ENCODE measurements around the gene RBM24. TPM values are rescaled to one million over a fixed set of nuclear protein-coding genes. Genes with fewer than 3 reads are reported as not detected.

Gene RBM24
- total and polyA plus RNA-seq, 2 of the 4 experiments (the other 2 are of a cell fraction), result 4.1 to 6.6 TPM

DNA sequence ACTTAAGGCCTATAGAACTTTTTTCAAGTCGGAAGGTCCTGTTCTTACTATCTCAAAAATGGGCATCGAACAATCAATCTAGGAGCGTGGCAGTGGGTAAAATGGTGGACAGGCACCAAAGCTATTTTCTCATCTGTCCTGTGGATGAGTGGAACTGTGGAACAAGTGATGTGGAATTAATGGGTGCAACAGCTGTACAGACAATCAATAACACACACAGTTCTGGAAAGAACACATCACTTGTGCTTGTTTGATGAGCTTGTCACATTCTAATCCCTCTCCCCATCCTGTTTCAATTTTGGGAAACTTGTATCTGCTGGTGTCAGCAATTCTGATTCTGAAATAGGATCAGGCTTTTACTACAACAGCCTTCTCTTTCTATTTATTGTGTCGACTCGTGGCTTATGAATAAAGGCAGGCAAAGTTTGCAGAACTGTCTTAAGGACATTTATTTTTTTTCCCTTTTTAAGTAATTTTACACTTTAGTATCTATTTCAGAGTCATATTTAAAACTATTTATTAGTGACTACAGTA lies 11.5 kb downstream of the RBM24 start:
- Histone ChIP-seq H2AFZ (replicated peaks; ENCODE audit: low read length, poor library complexity) (no peak overlapping the region), H3K9ac (ENCODE audit: low read depth, low read length) (no peak overlapping the region), H3K36me3 (ENCODE audit: control insufficient read depth, insufficient read depth, low read length) (peaks cover 9% of the 10 kb centered on the region), H2BK20ac (ENCODE audit: low read depth, low read length) (no peak overlapping the region), H3K4me3 (ENCODE audit: insufficient read depth, low read depth, low read length) (no peak overlapping the region), H3K9me3 (ENCODE audit: control insufficient read depth, insufficient read depth, low read length) (no peaks in the 10 kb centered on the region), H4K5ac (ENCODE audit: low read depth, low read length) (no peak overlapping the region), H3K18ac (ENCODE audit: low read depth, low read length) (no peak overlapping the region), H3K4me2 (ENCODE audit: low read depth, low read length) (no peak overlapping the region), H4K20me1 (ENCODE audit: insufficient read depth, low read length) (no peaks in the 10 kb centered on the region), H3K79me1 (ENCODE audit: low read depth in 1 of 2, low read length in 2 of 2) (peaks cover 0 to 14% of the 10 kb centered on the region in 2 experiments; a peak in 2 of 4 replicates), H3K4me1 (ENCODE audit: control insufficient read depth, insufficient read depth, low read length) (no peaks in the 10 kb centered on the region), H3K56ac (ENCODE audit: extremely low read depth, insufficient read depth, low read length) (no peak overlapping the region), H3K27me3 (ENCODE audit: control insufficient read depth, insufficient read depth, low read length) (no peaks in the 10 kb centered on the region), H3K27ac (ENCODE audit: insufficient read depth, low read length) (no peak overlapping the region), H3K9me1 (ENCODE audit: insufficient read depth, low read length) (no peaks in the 10 kb centered on the region), H3K4ac (ENCODE audit: low read depth, low read length) (no peak overlapping the region), H2AK9ac (replicated peaks; ENCODE audit: low read depth, low read length, poor library complexity) (no peak overlapping the region), H3K23ac (ENCODE audit: low read depth, low read length) (no peak overlapping the region), H3K14ac (replicated peaks; ENCODE audit: low read depth, low read length) (no peak overlapping the region), H4K91ac (ENCODE audit: insufficient read depth, low read depth, low read length) (no peak overlapping the region), H4K8ac (ENCODE audit: low read depth in 2 of 2, low read length in 2 of 2) (no peak overlapping the region), H2BK5ac (ENCODE audit: low read depth, low read length, poor library complexity, severe bottlenecking) (no peak overlapping the region), H2BK15ac (ENCODE audit: low read depth, low read length) (no peak overlapping the region), H2BK120ac (ENCODE audit: low read depth, low read length) (no peak overlapping the region), H2AK5ac (ENCODE audit: low read depth, low read length) (no peak overlapping the region)
- dilution Hi-C loops (cut with HindIII; ENCODE audit: low sequenced_read_pairs, unreplicated experiment) (no loop called here), intact Hi-C loops (cut with micrococcal nuclease) (no loop called here), in situ Hi-C loops (cut with MboI; ENCODE audit: low sequenced_read_pairs) (no loop called here)
- WGBS, 2 experiments (ENCODE audit: extremely low coverage in 2 of 2, insufficient read length in 1 of 2), result 100% methylated on average over 1 of the region's 5 CpGs; no CpG with 5 or more reads in 1 of the 2 experiments
- ChIA-PET CTCF (no interaction called here), POLR2A (ENCODE audit: unreplicated experiment) (no interaction called here)
- BruUV-seq (replicated peaks), result TSS peak; percentile 85
- ATAC-seq (ENCODE audit: low read depth) (no peak), DNase-seq (no peak)
- TF ChIP-seq, protein P1, sequence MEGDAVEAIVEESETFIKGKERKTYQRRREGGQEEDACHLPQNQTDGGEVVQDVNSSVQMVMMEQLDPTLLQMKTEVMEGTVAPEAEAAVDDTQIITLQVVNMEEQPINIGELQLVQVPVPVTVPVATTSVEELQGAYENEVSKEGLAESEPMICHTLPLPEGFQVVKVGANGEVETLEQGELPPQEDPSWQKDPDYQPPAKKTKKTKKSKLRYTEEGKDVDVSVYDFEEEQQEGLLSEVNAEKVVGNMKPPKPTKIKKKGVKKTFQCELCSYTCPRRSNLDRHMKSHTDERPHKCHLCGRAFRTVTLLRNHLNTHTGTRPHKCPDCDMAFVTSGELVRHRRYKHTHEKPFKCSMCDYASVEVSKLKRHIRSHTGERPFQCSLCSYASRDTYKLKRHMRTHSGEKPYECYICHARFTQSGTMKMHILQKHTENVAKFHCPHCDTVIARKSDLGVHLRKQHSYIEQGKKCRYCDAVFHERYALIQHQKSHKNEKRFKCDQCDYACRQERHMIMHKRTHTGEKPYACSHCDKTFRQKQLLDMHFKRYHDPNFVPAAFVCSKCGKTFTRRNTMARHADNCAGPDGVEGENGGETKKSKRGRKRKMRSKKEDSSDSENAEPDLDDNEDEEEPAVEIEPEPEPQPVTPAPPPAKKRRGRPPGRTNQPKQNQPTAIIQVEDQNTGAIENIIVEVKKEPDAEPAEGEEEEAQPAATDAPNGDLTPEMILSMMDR (conservative IDR thresholded peaks at IDR 0.05; ENCODE audit: low read depth, low read length), result no peak
- TF ChIP-seq NFE2L2 (IDR thresholded peaks at IDR 0.05; ENCODE audit: low read depth, low read length) (no peak), MAZ (IDR thresholded peaks at IDR 0.05; ENCODE audit: borderline replicate concordance, low read depth, low read length) (no peak), CHD1 (IDR thresholded peaks at IDR 0.05; ENCODE audit: low read depth, low read length) (no peak), MAFK (IDR thresholded peaks at IDR 0.05; ENCODE audit: low read depth, low read length) (peak; percentile 80)
